ENCODE measurements around the gene EVA1C.

DNA sequence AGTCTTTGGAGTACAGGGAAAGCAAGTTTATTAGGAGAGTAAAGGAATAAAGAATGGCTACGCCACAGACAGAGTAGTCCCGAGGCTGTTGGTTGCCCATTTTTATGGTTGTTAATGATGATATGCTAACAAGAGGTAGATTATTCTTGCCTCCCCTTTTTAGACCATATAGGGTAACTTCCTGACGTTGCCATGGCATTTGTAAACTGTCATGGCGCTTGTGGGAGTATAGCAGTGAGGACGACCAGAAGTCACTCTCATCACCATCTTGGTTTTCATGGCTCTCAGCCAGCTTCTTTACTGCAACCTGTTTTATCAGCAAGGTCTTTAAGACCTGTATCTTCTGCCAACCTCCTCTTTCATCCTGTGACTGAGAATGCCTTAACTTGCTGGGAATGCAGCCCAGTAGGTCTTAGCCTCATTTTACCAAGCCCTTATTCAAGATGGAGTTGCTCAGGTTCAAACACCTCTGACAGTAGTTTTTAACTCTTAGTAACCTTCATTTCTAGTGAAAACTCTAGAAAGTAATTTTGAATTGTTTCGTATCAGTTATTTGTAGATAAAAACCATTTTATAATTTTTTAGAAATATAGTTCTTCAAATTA lies 146.6 kb downstream of the EVA1C start:
- TF ChIP-seq REST (IDR thresholded peaks at IDR 0.05; ENCODE audit: low read depth, low read length) (no peak), YY1 (IDR thresholded peaks at IDR 0.05; ENCODE audit: low read depth) (no peak), RAD21 (IDR thresholded peaks at IDR 0.05; ENCODE audit: low read length) (no peak), CHD2 (IDR thresholded peaks at IDR 0.05; ENCODE audit: low read length, partially characterized antibody) (no peak), FOXM1 (IDR thresholded peaks at IDR 0.05; ENCODE audit: low read depth) (no peak), USF2 (IDR thresholded peaks at IDR 0.05; ENCODE audit: borderline replicate concordance, low read depth, low read length) (no peak), NRF1 (IDR thresholded peaks at IDR 0.05; ENCODE audit: low read depth, low read length) (no peak), POLR2AphosphoS5 (IDR thresholded peaks at IDR 0.05; ENCODE audit: low read depth, low read length) (no peak), RCOR1 (IDR thresholded peaks at IDR 0.05; ENCODE audit: low read length) (no peak), EP300 (IDR thresholded peaks at IDR 0.05; ENCODE audit: borderline replicate concordance in 1 of 2, low read depth in 1 of 2, low read length in 1 of 2) (no peak), JUND (IDR thresholded peaks at IDR 0.05) (no peak)
- TF ChIP-seq, protein P1, sequence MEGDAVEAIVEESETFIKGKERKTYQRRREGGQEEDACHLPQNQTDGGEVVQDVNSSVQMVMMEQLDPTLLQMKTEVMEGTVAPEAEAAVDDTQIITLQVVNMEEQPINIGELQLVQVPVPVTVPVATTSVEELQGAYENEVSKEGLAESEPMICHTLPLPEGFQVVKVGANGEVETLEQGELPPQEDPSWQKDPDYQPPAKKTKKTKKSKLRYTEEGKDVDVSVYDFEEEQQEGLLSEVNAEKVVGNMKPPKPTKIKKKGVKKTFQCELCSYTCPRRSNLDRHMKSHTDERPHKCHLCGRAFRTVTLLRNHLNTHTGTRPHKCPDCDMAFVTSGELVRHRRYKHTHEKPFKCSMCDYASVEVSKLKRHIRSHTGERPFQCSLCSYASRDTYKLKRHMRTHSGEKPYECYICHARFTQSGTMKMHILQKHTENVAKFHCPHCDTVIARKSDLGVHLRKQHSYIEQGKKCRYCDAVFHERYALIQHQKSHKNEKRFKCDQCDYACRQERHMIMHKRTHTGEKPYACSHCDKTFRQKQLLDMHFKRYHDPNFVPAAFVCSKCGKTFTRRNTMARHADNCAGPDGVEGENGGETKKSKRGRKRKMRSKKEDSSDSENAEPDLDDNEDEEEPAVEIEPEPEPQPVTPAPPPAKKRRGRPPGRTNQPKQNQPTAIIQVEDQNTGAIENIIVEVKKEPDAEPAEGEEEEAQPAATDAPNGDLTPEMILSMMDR (IDR thresholded peaks at IDR 0.05): no peak
